ENCODE data around the gene ADAMTSL2. TPM values are rescaled to one million over a fixed set of nuclear protein-coding genes. Genes with fewer than 3 reads are reported as not detected.

Gene ADAMTSL2
- total RNA-seq, 1 donor from 2014 or later: 0.16 TPM

DNA sequence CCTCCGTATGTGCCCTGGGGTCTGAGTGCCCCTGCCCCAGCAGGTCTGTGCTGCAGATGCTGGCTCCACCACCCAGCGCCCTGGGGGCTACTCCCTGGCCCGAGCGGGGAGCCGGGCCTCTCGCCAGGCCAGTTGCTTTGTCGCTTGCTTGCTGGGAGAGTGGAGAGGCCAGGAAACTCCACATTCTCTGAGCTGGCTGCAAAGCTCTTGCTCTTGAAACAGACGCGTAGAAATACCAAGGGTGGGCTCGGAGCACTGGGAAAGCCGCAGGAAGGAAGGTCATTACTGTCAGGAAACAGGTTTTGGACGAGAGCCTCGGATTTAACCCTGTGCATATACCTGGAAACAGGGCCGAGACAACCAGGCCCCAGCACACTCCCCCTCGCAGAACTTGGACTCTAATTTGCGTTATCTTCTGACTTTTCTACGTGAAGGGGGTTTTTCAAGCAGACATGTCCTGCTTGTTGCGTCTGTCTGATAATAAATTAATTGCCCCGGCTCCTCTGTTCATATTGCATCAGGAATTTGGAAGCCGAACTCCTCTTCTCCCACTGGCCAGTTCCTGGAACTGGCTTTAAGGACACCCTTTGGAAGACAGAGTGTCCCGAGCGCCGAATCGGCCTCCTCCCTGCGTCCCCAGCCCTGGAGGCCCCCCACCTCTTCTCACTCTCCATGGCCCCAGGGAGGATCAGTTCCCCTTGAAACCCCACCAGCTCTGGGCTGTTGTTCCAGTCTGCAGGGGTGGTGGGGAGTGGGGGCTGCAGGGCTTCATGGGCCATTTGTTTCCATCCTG lies 11.2 kb downstream of the ADAMTSL2 start:
- no peak for DNase-seq (ENCODE audit: low read depth, low spot score)
- Mint-ChIP-seq H3K27ac (ENCODE audit: unreplicated experiment) (peak overlapping the region; percentile 35), H3K27me3 (ENCODE audit: low read depth) (no peaks in the 10 kb centered on the region)

GRCh38 chr9:133546287-133546680 lies 11.8 kb downstream of the ADAMTSL2 start:
- Mint-ChIP-seq H3K27ac (ENCODE audit: unreplicated experiment) (no peak overlapping the region), H3K27me3 (ENCODE audit: low read depth) (no peaks in the 10 kb centered on the region), H3K9me3 (no peaks in the 10 kb centered on the region), H3K4me1 (peaks cover 4% of the 10 kb centered on the region), H3K36me3 (ENCODE audit: low read depth) (no peaks in the 10 kb centered on the region), H3K4me3 (no peak overlapping the region)
- DNase-seq (ENCODE audit: low read depth, low spot score): no peak
- TF ChIP-seq CTCF (conservative IDR thresholded peaks at IDR 0.05): no peak

More for the DNA sequence above, 11.2 kb downstream of the ADAMTSL2 start:
- H3K9me3 Mint-ChIP-seq: no peaks in the 10 kb centered on the region
- H3K36me3 Mint-ChIP-seq (ENCODE audit: low read depth): no peaks in the 10 kb centered on the region
- no peak for TF ChIP-seq CTCF (conservative IDR thresholded peaks at IDR 0.05)
- H3K4me3 Mint-ChIP-seq: no peak overlapping the region
- peaks cover 4% of the 10 kb centered on the region for H3K4me1 Mint-ChIP-seq

GRCh38 chr9:133547116-133547515 lies 12.6 kb downstream of the ADAMTSL2 start:
- Mint-ChIP-seq H3K36me3 (ENCODE audit: low read depth) (no peaks in the 10 kb centered on the region), H3K9me3 (no peaks in the 10 kb centered on the region), H3K4me3 (no peak overlapping the region), H3K27me3 (ENCODE audit: low read depth) (no peaks in the 10 kb centered on the region), H3K27ac (ENCODE audit: unreplicated experiment) (no peak overlapping the region), H3K4me1 (peaks cover 5% of the 10 kb centered on the region)
- no peak for TF ChIP-seq CTCF (conservative IDR thresholded peaks at IDR 0.05)
- no peak for DNase-seq (ENCODE audit: low read depth, low spot score)

- no peak for TF ChIP-seq CTCF (conservative IDR thresholded peaks at IDR 0.05)
- no peak for DNase-seq (ENCODE audit: low read depth, low spot score)
- no peak overlapping the region for H3K27ac Mint-ChIP-seq (ENCODE audit: unreplicated experiment)
- no peak overlapping the region for H3K4me3 Mint-ChIP-seq
- peaks cover 17% of the 10 kb centered on the region for H3K4me1 Mint-ChIP-seq
- no peaks in the 10 kb centered on the region for H3K9me3 Mint-ChIP-seq
- no peaks in the 10 kb centered on the region for H3K36me3 Mint-ChIP-seq (ENCODE audit: low read depth)
- no peaks in the 10 kb centered on the region for H3K27me3 Mint-ChIP-seq (ENCODE audit: low read depth)
These were observed 16.9 kb downstream of the ADAMTSL2 start for GRCh38 chr9:133551446-133551845.

- peaks cover 16% of the 10 kb centered on the region for H3K4me1 Mint-ChIP-seq
- no peak overlapping the region for H3K4me3 Mint-ChIP-seq
- no peaks in the 10 kb centered on the region for H3K27me3 Mint-ChIP-seq (ENCODE audit: low read depth)
- no peaks in the 10 kb centered on the region for H3K9me3 Mint-ChIP-seq
- no peak for TF ChIP-seq CTCF (conservative IDR thresholded peaks at IDR 0.05)
- no peaks in the 10 kb centered on the region for H3K36me3 Mint-ChIP-seq (ENCODE audit: low read depth)
- H3K27ac Mint-ChIP-seq (ENCODE audit: unreplicated experiment): no peak overlapping the region
- no peak for DNase-seq (ENCODE audit: low read depth, low spot score)
These were observed 17.7 kb downstream of the ADAMTSL2 start for GRCh38 chr9:133552236-133552635.
